Stromal cell of bone marrow (primary cell): ENCODE measurements around the gene CD68.

Experiments used
- DNase-seq: peaks from one replicate; pipeline ENCODE4 v3.0.0-alpha.2; 2012; ENCODE audit warnings: low read depth

Gene CD68

GRCh38 chr17:7559320-7560171 lies 19.9 kb upstream of the CD68 start:
- no peak for DNase-seq

- no peak for DNase-seq
Observed at GRCh38 chr17:7560172-7561027, 19.0 kb upstream of the CD68 start.

- peak; percentile 55 for DNase-seq
Observed at GRCh38 chr17:7561028-7561575, 18.3 kb upstream of the CD68 start.

GRCh38 chr17:7561589-7562207 lies 17.7 kb upstream of the CD68 start, which contains the start of gene SENP3:
Gene SENP3, plus strand, starts transcription at chr17:7561919. Its CDS starts 1,158 bp downstream, at chr17:7563077.
- peak; percentile 78 for DNase-seq

GRCh38 chr17:7562208-7562605 lies 17.2 kb upstream of the CD68 start:
- no peak for DNase-seq

- DNase-seq = no peak
Observed at GRCh38 chr17:7563115-7563869, 16.1 kb upstream of the CD68 start.

- no peak for DNase-seq
Observed at GRCh38 chr17:7569571-7569970, 9.9 kb upstream of the CD68 start.

- no peak for DNase-seq
Observed at GRCh38 chr17:7570351-7570750, 9.1 kb upstream of the CD68 start.

- DNase-seq = no peak
Observed at GRCh38 chr17:7572338-7572587, 7.2 kb upstream of the CD68 start.

GRCh38 chr17:7572588-7573323 lies 6.7 kb upstream of the CD68 start:
- peak; percentile 98 for DNase-seq

GRCh38 chr17:7573324-7574080 lies 5.9 kb upstream of the CD68 start:
- peak; percentile 85 for DNase-seq

- no peak for DNase-seq
Observed at GRCh38 chr17:7574176-7574953, 5.1 kb upstream of the CD68 start.

- no peak for DNase-seq
Observed at GRCh38 chr17:7575481-7575883, 4.0 kb upstream of the CD68 start.

GRCh38 chr17:7575959-7576358 lies 3.5 kb upstream of the CD68 start:
- DNase-seq = no peak

- no peak for DNase-seq
Observed at GRCh38 chr17:7576432-7576937, 3.0 kb upstream of the CD68 start.

- no peak for DNase-seq
Observed at GRCh38 chr17:7577327-7578199, 1.9 kb upstream of the CD68 start.

- no peak for DNase-seq
Observed at GRCh38 chr17:7579834-7580603, 581 bp downstream of the CD68 start.
